Right renal pelvis (tissue), 4 donors: ENCODE measurements around the gene DNALI1. TPM values are rescaled to one million over a fixed set of nuclear protein-coding genes. Genes with fewer than 3 reads are reported as not detected.

Source experiments
- DNase-seq, 4 donors: peaks; one replicate each; pipeline ENCODE4 v3.0.0-alpha.2; 2013; ENCODE audit warnings: low read depth in 4 of 4, low spot score in 3 of 4, missing footprints in 1 of 4
- polyA plus RNA-seq, 4 donors: library from polyadenylated mRNA; unstranded; fragments of 120-200 nt; gene quantifications; one replicate each; pipeline ENCODE4 v1.2.1, GENCODE V29; 2013; ENCODE audit not compliant: insufficient read length in 4 of 4

The DNALI1 gene
- polyA plus RNA-seq, 4 donors = 53.5 to 68.7 (median 63.5) TPM

GRCh38 chr1:37599940-37600339 is 43.2 kb downstream of the DNALI1 start:
- DNase-seq = no peak

GRCh38 chr1:37601441-37601840 is 44.7 kb downstream of the DNALI1 start:
- no peak for DNase-seq

- peak in 1 of 4 donors; percentile 34 for DNase-seq
Observed at GRCh38 chr1:37602750-37603694, 46.3 kb downstream of the DNALI1 start.

GRCh38 chr1:37605061-37605650 is 48.4 kb downstream of the DNALI1 start:
- no peak for DNase-seq

GRCh38 chr1:37605806-37606474 is 49.2 kb downstream of the DNALI1 start:
- no peak for DNase-seq

GRCh38 chr1:37606481-37607263 is 49.9 kb downstream of the DNALI1 start:
- no peak for DNase-seq

- DNase-seq = no peak
Observed at GRCh38 chr1:37609002-37609401, 52.3 kb downstream of the DNALI1 start.

GRCh38 chr1:37609994-37610393 is 53.3 kb downstream of the DNALI1 start:
- no peak for DNase-seq

GRCh38 chr1:37612186-37612585 is 55.4 kb downstream of the DNALI1 start:
- no peak for DNase-seq

- no peak for DNase-seq
Observed at GRCh38 chr1:37614105-37614504, 57.4 kb downstream of the DNALI1 start.

- DNase-seq = no peak
Observed at GRCh38 chr1:37616330-37616729, 59.6 kb downstream of the DNALI1 start.

Other genes starting within 250 kb of the DNALI1 start
- gene ZC3H12A, start 82.4 kb upstream of the DNALI1 start, polyA plus RNA-seq = 1 to 10 TPM; 1.9 to 2.6 (median 2.0) TPM
- gene MEAF6, start 42.2 kb upstream of the DNALI1 start, polyA plus RNA-seq = 100 to 1,000 TPM in 3 of 4 donors, 10 to 100 TPM in 1; 89.5 to 109 (median 107) TPM
- 10 to 100 TPM; 12.3 to 14.6 (median 13.7) TPM for gene SNIP1, start 2.6 kb upstream of the DNALI1 start, polyA plus RNA-seq
- 10 to 100 TPM; 65.4 to 76.5 (median 69.3) TPM for gene GNL2, start 39.0 kb downstream of the DNALI1 start, polyA plus RNA-seq
- 1 to 10 TPM; 4.0 to 7.6 (median 5.9) TPM for gene RSPO1, start 78.0 kb downstream of the DNALI1 start, polyA plus RNA-seq
- gene CDCA8, start 135.6 kb downstream of the DNALI1 start, polyA plus RNA-seq = 10 to 100 TPM; 15.9 to 17.6 (median 16.9) TPM
- gene EPHA10, start 208.2 kb downstream of the DNALI1 start, polyA plus RNA-seq = under 1 TPM; 0.09 to 0.24 (median 0.16) TPM
- 1 to 10 TPM; 3.5 to 4.9 (median 4.4) TPM for gene MANEAL, start 236.9 kb downstream of the DNALI1 start, polyA plus RNA-seq